Gastrocnemius medialis (tissue), 4 donors: Measurements from ENCODE around the gene HLA-E.

ENCODE experiments used
- POLR2A ChIP-seq, 2 donors: fragments of 450-650 bp; IDR thresholded peaks; one replicate each; pipeline ENCODE4 v1.6.1; 2017; ENCODE audit warnings: antibody characterized with exemption in 2 of 2, mild to moderate bottlenecking in 2 of 2, moderate library complexity in 2 of 2
- TF ChIP-seq, protein P1 (sequence below), 5 experiments: fragments of 450-650 bp in 3 of 5; fragments of 200-600 bp in 2 of 5; sonication (generic) in 2 of 5; IDR thresholded peaks in 4 of 5; conservative IDR thresholded peaks in 1 of 5; 1 replicate in 4 of 5; 2 replicates in 1 of 5; pipeline ENCODE4 v1.5.1; 2016 to 2019; ENCODE audit warnings: antibody characterized with exemption in 5 of 5, mild to moderate bottlenecking in 3 of 5, moderate library complexity in 3 of 5

- TF ChIP-seq POLR2A (IDR thresholded peaks at IDR 0.05) = no peak
- TF ChIP-seq, protein P1, sequence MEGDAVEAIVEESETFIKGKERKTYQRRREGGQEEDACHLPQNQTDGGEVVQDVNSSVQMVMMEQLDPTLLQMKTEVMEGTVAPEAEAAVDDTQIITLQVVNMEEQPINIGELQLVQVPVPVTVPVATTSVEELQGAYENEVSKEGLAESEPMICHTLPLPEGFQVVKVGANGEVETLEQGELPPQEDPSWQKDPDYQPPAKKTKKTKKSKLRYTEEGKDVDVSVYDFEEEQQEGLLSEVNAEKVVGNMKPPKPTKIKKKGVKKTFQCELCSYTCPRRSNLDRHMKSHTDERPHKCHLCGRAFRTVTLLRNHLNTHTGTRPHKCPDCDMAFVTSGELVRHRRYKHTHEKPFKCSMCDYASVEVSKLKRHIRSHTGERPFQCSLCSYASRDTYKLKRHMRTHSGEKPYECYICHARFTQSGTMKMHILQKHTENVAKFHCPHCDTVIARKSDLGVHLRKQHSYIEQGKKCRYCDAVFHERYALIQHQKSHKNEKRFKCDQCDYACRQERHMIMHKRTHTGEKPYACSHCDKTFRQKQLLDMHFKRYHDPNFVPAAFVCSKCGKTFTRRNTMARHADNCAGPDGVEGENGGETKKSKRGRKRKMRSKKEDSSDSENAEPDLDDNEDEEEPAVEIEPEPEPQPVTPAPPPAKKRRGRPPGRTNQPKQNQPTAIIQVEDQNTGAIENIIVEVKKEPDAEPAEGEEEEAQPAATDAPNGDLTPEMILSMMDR (IDR thresholded peaks at IDR 0.05 in 4 of 5, conservative IDR thresholded peaks at IDR 0.05 in 1 of 5) = no peak
These were observed 7.9 kb upstream of the HLA-E start for GRCh38 chr6:30481211-30481964.
